ENCODE measurements around the gene DSCAML1.

The DSCAML1 gene

DNA sequence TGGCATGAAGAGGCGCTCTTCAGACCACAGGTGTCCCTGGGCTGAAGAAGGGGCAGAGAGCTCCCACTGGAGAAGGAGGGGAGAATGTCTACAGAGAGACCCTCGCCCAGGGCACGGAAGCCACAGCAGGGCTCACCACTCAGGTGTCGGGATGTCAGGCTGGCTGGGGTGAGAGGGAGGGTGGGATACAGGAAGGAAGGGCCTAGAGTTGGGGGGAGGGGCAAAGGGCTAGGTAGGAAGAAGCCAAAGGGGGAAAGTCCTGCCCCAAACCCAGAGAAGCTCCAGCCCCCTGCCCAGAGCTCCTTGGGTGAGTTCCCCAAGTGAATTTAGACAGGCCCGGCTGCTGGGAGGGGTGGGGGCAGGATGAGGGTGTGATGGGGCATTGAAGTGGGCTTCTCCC lies 237.3 kb downstream of the DSCAML1 start:
- Histone ChIP-seq H3K4me3 (ENCODE audit: low read length) (no peak overlapping the region), H3K9ac (ENCODE audit: low read length) (no peak overlapping the region), H3K27me3 (replicated peaks; ENCODE audit: control insufficient read depth, insufficient read depth, low read length) (peaks cover 34% of the 10 kb centered on the region), H3K9me3 (ENCODE audit: control insufficient read depth, low read length) (no peaks in the 10 kb centered on the region), H3K36me3 (ENCODE audit: control insufficient read depth, insufficient read depth, low read length, severe bottlenecking) (no peaks in the 10 kb centered on the region), H3K4me1 (ENCODE audit: control insufficient read depth, insufficient read depth, low read length) (no peaks in the 10 kb centered on the region)
- no peak for DNase-seq (ENCODE audit: low read depth)

DNA sequence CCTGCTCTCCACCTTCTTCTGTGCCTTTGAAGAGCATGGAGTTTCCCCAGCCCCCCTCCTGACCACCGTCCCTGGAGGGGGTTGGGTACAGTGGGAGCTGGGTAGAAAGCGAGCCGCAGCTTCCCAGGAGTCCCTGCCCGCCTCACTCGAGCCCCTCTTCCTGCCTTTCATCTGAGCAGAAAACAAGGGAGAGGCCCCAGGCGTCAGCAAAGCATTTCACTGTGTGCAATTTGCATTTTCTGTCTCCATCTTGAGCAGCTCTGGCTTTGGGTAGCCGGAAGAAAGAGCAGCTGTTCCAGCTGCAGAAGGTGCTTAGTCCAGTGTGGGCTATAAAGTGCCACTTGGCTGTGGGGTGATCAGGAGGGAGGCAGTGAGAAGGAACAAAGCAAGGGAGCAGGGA lies 239.7 kb downstream of the DSCAML1 start:
- Histone ChIP-seq H3K4me1 (ENCODE audit: control insufficient read depth, insufficient read depth, low read length) (no peaks in the 10 kb centered on the region), H3K9me3 (ENCODE audit: control insufficient read depth, low read length) (peaks cover 4% of the 10 kb centered on the region), H3K36me3 (ENCODE audit: control insufficient read depth, insufficient read depth, low read length, severe bottlenecking) (no peaks in the 10 kb centered on the region), H3K27me3 (replicated peaks; ENCODE audit: control insufficient read depth, insufficient read depth, low read length) (peaks cover 26% of the 10 kb centered on the region), H3K4me3 (ENCODE audit: low read length) (no peak overlapping the region), H3K9ac (ENCODE audit: low read length) (no peak overlapping the region)
- no peak for DNase-seq (ENCODE audit: low read depth)

DNA sequence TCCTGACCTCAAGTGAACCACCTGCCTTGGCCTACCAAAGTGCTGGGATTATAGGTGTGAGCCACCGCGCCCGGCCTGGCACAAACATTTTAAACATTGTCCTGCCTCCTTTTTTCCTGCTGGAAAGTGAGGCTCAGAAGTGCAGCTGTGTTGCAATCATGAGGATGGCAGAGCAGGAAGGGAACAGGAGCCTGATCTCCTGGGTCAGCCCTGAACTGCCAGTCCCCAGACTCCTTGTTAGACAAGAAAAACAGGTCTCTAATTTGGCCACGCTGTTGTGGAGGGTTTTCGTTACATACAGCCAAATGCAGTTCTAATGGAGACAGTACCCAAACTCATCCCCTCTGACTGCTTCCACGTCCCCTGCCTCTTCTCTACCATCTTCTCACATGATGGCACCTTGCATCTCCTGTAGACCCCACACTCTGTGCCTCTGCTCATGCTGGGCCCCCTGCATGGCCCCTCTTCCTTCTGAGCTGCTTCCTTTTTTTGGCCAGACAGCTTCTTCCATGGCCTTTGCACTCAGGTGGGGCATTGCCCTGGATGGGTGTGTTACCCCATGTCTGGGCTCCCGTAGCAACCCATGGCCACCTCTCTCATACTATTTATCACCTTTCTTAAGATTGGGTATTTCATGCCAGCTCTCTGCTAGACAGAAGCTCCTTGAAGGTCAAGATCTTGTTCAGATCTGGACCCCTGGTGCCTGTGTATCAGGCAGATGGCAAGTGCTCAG lies 242.2 kb downstream of the DSCAML1 start:
- Histone ChIP-seq H3K27me3 (replicated peaks; ENCODE audit: control insufficient read depth, insufficient read depth, low read length) (peaks cover 36% of the 10 kb centered on the region), H3K9ac (ENCODE audit: low read length) (no peak overlapping the region), H3K36me3 (ENCODE audit: control insufficient read depth, insufficient read depth, low read length, severe bottlenecking) (no peaks in the 10 kb centered on the region), H3K4me1 (ENCODE audit: control insufficient read depth, insufficient read depth, low read length) (no peaks in the 10 kb centered on the region), H3K9me3 (ENCODE audit: control insufficient read depth, low read length) (peaks cover 4% of the 10 kb centered on the region), H3K4me3 (ENCODE audit: low read length) (no peak overlapping the region)
- DNase-seq (ENCODE audit: low read depth) = no peak

DNA sequence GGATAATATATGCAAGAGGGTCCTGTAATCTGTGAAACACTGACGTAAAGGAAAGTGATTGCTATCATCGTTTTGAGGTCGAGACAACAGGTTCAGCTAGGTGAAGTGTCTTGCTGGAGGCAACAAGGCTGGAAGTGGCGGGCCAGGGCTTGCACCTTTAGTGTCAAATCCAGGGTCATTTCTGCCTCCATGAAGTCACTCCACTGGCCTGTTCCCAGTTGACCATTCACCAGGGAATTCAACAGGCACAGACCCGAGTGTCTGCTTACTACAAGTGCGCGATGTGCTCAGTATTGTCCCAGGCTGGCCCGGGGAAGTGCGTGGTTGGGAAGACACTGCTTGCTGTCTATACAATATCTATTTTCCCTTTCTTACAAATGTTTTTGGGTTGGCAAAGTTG lies 244.4 kb downstream of the DSCAML1 start:
- Histone ChIP-seq H3K9ac (ENCODE audit: low read length) (no peak overlapping the region), H3K36me3 (ENCODE audit: control insufficient read depth, insufficient read depth, low read length, severe bottlenecking) (no peaks in the 10 kb centered on the region), H3K9me3 (ENCODE audit: control insufficient read depth, low read length) (peaks cover 4% of the 10 kb centered on the region), H3K4me3 (ENCODE audit: low read length) (no peak overlapping the region), H3K27me3 (replicated peaks; ENCODE audit: control insufficient read depth, insufficient read depth, low read length) (peaks cover 37% of the 10 kb centered on the region), H3K4me1 (ENCODE audit: control insufficient read depth, insufficient read depth, low read length) (no peaks in the 10 kb centered on the region)
- DNase-seq (ENCODE audit: low read depth) = no peak

DNA sequence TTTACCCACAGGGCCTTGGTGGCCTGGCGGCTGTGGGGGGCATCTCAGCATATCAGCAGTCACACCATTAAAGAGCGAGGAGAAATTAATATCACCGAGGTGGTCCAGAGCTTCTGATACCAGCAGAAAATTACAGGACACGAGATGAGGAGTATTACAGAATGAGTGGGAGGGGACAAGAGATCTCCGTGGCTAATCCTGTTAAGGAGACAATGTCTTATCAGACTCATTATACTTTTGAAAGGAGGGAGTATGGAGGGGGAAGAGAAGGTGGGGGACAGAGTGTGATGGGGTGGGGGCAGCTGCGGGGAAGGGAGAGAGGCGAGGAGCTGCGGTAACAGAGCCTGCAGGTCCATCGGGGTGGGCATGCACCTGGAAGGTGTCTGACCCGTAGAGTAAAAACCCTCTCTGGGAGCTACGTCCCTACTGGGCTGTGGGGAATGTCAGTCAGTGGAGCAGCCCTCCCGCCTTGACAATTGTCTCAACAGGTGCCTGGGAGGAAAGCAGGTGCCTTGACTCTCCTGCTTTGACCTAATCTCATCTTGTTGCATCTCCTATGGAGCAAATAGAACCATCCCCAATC lies 245.2 kb downstream of the DSCAML1 start:
- H3K4me1 ChIP-seq (ENCODE audit: control insufficient read depth, insufficient read depth, low read length) = no peaks in the 10 kb centered on the region
- H3K36me3 ChIP-seq (ENCODE audit: control insufficient read depth, insufficient read depth, low read length, severe bottlenecking) = no peaks in the 10 kb centered on the region
- peaks cover 4% of the 10 kb centered on the region for H3K9me3 ChIP-seq (ENCODE audit: control insufficient read depth, low read length)
- no peak overlapping the region for H3K4me3 ChIP-seq (ENCODE audit: low read length)
- H3K9ac ChIP-seq (ENCODE audit: low read length) = no peak overlapping the region
- H3K27me3 ChIP-seq (replicated peaks; ENCODE audit: control insufficient read depth, insufficient read depth, low read length) = peaks cover 33% of the 10 kb centered on the region
- DNase-seq (ENCODE audit: low read depth) = no peak

DNA sequence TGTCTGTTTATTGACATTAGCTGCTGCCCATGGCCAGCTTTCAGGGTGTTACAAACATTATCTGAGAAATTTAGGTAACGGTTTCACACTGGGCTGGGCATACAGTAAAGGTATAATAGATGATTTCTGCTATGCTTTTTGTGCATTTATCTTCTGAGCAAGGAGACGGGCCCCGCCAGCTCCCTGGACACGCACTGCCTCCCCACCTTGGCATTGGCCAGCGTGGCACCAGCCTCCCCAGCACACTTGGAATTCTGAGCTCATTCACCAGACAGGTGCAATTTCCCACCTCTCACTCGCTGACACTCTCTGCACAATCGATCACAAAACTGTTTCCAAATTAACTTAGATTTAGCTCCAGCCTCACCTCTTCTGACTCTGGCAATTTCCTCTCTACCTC lies 246.6 kb downstream of the DSCAML1 start:
- no peaks in the 10 kb centered on the region for H3K36me3 ChIP-seq (ENCODE audit: control insufficient read depth, insufficient read depth, low read length, severe bottlenecking)
- H3K9me3 ChIP-seq (ENCODE audit: control insufficient read depth, low read length) = peaks cover 4% of the 10 kb centered on the region
- H3K4me3 ChIP-seq (ENCODE audit: low read length) = no peak overlapping the region
- DNase-seq (ENCODE audit: low read depth) = no peak
- peaks cover 40% of the 10 kb centered on the region for H3K27me3 ChIP-seq (replicated peaks; ENCODE audit: control insufficient read depth, insufficient read depth, low read length)
- H3K4me1 ChIP-seq (ENCODE audit: control insufficient read depth, insufficient read depth, low read length) = no peaks in the 10 kb centered on the region
- H3K9ac ChIP-seq (ENCODE audit: low read length) = no peak overlapping the region

DNA sequence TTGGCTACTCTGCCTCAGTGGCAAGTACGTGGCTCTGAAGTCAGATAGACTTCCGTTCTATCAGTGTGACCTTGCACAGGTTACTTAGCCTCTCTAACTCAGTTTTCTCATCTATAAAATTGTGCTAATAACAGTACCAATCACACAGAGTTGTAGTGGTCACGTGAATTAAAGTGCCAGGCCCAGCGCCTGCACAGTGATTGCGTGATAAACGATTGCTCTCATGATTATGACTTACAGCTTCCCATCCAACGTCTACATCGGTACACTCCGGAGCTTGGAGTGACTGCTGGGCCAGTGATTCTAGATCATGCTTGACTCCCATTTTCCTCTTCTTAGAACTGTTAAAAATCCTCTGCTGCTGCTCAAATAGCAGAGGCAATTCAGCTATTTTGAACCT lies 247.6 kb downstream of the DSCAML1 start:
- no peak for DNase-seq (ENCODE audit: low read depth)
- no peak overlapping the region for H3K9ac ChIP-seq (ENCODE audit: low read length)
- H3K4me1 ChIP-seq (ENCODE audit: control insufficient read depth, insufficient read depth, low read length) = no peaks in the 10 kb centered on the region
- no peak overlapping the region for H3K4me3 ChIP-seq (ENCODE audit: low read length)
- no peaks in the 10 kb centered on the region for H3K36me3 ChIP-seq (ENCODE audit: control insufficient read depth, insufficient read depth, low read length, severe bottlenecking)
- H3K9me3 ChIP-seq (ENCODE audit: control insufficient read depth, low read length) = peaks cover 4% of the 10 kb centered on the region
- H3K27me3 ChIP-seq (replicated peaks; ENCODE audit: control insufficient read depth, insufficient read depth, low read length) = peaks cover 33% of the 10 kb centered on the region

DNA sequence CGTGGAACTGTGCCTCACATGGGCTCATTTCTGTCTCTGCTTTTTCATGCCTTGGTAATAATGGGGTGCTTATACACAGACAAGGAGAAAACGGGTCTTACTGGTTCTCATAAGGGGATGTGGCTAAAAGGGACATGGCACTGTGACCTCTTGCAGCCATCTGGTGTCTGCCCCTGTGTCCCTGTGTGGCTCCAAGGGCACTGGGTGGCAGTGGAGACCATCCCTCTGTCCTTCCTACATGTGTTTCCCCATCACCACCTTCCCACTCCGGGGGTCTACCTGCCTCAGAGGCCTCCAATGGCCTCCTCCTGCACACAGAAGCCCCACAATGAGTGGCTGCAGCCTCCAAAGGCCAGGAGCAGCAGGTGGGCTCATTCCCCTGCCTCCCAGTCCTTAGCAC lies 248.1 kb downstream of the DSCAML1 start:
- Histone ChIP-seq H3K4me3 (ENCODE audit: low read length) (no peak overlapping the region), H3K27me3 (replicated peaks; ENCODE audit: control insufficient read depth, insufficient read depth, low read length) (peaks cover 33% of the 10 kb centered on the region), H3K9ac (ENCODE audit: low read length) (no peak overlapping the region), H3K4me1 (ENCODE audit: control insufficient read depth, insufficient read depth, low read length) (no peaks in the 10 kb centered on the region), H3K36me3 (ENCODE audit: control insufficient read depth, insufficient read depth, low read length, severe bottlenecking) (no peaks in the 10 kb centered on the region), H3K9me3 (ENCODE audit: control insufficient read depth, low read length) (peaks cover 4% of the 10 kb centered on the region)
- DNase-seq (ENCODE audit: low read depth) = no peak

DNA sequence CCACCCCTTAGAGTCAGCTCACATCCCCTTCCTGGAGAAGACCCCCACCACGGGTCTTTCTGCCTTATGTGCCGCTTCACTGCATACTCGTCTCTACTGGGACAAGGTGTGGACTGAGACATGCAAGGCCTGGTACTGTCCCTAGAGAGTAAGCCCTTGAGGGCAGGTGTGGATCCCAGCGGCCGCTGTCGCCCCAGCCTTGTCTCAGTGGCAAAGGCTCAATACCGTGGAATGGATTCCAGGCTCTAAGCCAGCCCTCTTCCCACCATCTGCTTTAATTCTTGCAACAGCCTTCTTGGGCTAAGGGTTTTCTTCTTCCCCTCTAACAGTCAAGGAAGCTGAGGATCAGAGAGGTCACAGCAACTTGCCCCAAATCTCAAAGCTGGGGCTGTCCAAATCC lies 249.1 kb downstream of the DSCAML1 start:
- no peak overlapping the region for H3K4me3 ChIP-seq (ENCODE audit: low read length)
- H3K9me3 ChIP-seq (ENCODE audit: control insufficient read depth, low read length) = peaks cover 4% of the 10 kb centered on the region
- H3K27me3 ChIP-seq (replicated peaks; ENCODE audit: control insufficient read depth, insufficient read depth, low read length) = peaks cover 41% of the 10 kb centered on the region
- no peak overlapping the region for H3K9ac ChIP-seq (ENCODE audit: low read length)
- DNase-seq (ENCODE audit: low read depth) = no peak
- H3K36me3 ChIP-seq (ENCODE audit: control insufficient read depth, insufficient read depth, low read length, severe bottlenecking) = no peaks in the 10 kb centered on the region
- no peaks in the 10 kb centered on the region for H3K4me1 ChIP-seq (ENCODE audit: control insufficient read depth, insufficient read depth, low read length)

DNA sequence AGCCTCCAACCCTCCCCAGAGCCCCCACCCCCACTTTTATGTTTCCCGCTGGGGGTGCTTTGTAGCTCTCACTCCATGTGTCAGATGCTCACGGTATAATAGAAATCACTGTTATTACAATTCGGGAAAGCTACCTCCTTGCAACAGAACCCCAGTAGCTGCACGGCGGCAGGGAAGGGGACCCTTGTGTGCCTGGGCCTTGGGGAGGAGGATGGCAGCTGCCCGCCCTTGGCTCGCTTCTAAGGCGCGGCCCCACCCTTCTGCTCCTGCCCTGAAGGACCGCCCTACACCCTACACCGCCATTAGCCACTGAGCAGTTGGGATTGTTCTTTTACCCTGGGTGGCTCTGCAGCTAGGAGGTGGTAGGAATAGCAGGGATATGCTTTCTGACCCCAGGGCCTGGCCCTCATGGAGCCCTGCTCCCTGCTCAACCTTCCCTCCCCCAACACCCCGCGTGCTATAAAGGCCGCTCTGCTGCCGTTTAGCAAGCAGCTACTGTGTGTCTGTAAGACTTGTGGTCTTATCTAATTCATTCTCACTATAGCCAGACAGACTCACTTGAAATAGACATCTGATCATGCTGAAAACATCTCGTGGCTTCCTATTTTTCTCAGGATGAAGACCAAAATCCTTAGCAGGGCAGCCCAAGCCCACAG lies 249.7 kb downstream of the DSCAML1 start:
- no peak for DNase-seq (ENCODE audit: low read depth)

DNA sequence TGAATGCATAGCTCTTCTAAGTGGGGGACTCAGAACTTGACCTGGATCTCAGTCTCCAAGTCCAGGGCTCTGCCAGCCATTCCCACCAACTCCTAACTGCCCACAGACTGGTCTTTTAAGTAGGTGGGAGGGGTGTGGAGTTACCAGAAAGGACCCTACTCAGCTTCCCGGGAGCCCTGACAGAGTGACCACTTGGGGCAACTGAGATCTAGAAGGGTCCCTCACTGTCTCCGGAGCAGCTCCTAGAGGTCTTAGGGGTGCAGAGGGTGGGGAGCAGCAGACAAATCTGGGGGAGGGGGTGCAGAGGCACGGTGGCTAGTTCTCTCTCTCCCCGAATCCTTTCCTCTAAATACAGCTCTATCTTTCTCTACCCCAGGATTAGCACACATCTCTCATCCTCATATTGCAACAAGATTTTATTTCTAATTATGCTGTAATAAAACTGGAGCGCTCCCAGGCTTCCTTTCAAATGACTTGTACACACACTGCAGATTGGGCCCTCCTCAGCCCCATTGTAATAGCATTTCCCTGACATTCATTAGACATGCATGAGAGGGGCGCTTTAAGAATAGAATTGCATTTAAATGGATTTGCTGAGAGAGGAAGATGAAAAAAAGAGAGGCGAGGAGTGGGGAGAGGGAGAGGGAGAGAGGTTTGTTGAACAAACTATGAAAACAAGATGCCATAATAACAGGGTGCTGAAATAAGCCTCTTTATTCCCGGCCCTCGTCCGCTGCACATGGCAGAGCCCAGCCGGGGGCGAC lies 250.4 kb downstream of the DSCAML1 start:
- Histone ChIP-seq H3K36me3 (ENCODE audit: control insufficient read depth, insufficient read depth, low read length, severe bottlenecking) (no peaks in the 10 kb centered on the region), H3K4me1 (ENCODE audit: control insufficient read depth, insufficient read depth, low read length) (no peaks in the 10 kb centered on the region), H3K9me3 (ENCODE audit: control insufficient read depth, low read length) (peaks cover 4% of the 10 kb centered on the region), H3K27me3 (replicated peaks; ENCODE audit: control insufficient read depth, insufficient read depth, low read length) (peaks cover 39% of the 10 kb centered on the region), H3K4me3 (ENCODE audit: low read length) (no peak overlapping the region), H3K9ac (ENCODE audit: low read length) (no peak overlapping the region)
- DNase-seq (ENCODE audit: low read depth) = no peak

More for the DNA sequence above, 249.7 kb downstream of the DSCAML1 start:
- H3K4me3 ChIP-seq (ENCODE audit: low read length) = no peak overlapping the region
- peaks cover 38% of the 10 kb centered on the region for H3K27me3 ChIP-seq (replicated peaks; ENCODE audit: control insufficient read depth, insufficient read depth, low read length)
- no peaks in the 10 kb centered on the region for H3K36me3 ChIP-seq (ENCODE audit: control insufficient read depth, insufficient read depth, low read length, severe bottlenecking)
- no peak overlapping the region for H3K9ac ChIP-seq (ENCODE audit: low read length)
- no peaks in the 10 kb centered on the region for H3K4me1 ChIP-seq (ENCODE audit: control insufficient read depth, insufficient read depth, low read length)
- H3K9me3 ChIP-seq (ENCODE audit: control insufficient read depth, low read length) = peaks cover 4% of the 10 kb centered on the region

Measured in adipocyte (in vitro differentiated cells).